Measurements from ENCODE around the gene NHLRC4.

DNA sequence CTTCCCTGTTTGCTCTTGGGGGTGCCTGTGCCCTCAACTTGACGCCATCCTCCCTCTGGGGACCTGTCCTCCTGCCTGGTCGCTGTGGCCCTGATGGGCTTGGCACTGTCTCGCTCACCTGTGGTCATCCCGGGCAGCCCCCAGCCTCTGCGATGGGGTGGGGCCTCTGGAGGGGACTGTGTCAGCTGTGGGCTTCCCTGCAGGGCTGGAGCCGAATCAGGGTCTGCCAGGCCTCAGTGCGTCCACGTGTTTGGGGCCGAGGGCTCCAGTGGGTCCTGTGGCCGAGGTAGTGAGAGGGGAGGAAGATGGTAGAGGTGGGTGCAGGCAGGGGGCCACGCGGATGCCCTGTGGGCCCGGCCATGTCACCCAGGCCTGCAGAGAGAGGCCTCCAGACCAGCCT lies 11.0 kb downstream of the NHLRC4 start:
- TF ChIP-seq, protein P1, sequence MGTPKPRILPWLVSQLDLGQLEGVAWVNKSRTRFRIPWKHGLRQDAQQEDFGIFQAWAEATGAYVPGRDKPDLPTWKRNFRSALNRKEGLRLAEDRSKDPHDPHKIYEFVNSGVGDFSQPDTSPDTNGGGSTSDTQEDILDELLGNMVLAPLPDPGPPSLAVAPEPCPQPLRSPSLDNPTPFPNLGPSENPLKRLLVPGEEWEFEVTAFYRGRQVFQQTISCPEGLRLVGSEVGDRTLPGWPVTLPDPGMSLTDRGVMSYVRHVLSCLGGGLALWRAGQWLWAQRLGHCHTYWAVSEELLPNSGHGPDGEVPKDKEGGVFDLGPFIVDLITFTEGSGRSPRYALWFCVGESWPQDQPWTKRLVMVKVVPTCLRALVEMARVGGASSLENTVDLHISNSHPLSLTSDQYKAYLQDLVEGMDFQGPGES (IDR thresholded peaks at IDR 0.05; ENCODE audit: low read depth, low read length), result no peak
- TF ChIP-seq SIN3A (IDR thresholded peaks at IDR 0.05; ENCODE audit: borderline replicate concordance, low read depth, low read length) (no peak), MAX (IDR thresholded peaks at IDR 0.05; ENCODE audit: low read depth) (no peak)
